ENCODE results near the gene RRAGC. TPM values are rescaled to one million over a fixed set of nuclear protein-coding genes. Genes with fewer than 3 reads are reported as not detected.

The RRAGC gene
- total and polyA plus RNA-seq, 2 experiments from 2014 or later = 3.7 to 13.7 TPM

GRCh38 chr1:38804062-38804886 lies 55.3 kb downstream of the RRAGC start:
- Histone ChIP-seq H3K36me3 (no peaks in the 10 kb centered on the region), H3K27me3 (peaks cover 56% of the 10 kb centered on the region), H3K4me3 (peak overlapping the region; percentile 41), H3K4me1 (ENCODE audit: low read depth) (no peaks in the 10 kb centered on the region), H3K9me3 (ENCODE audit: low read depth) (no peaks in the 10 kb centered on the region), H3K27ac (no peak overlapping the region)
- peak; percentile 5 to 53 for DNase-seq (ENCODE audit: low read depth in 1 of 2, low spot score in 1 of 2)
- no peak for TF ChIP-seq CTCF (IDR thresholded peaks at IDR 0.05; ENCODE audit: low read depth, low read length)

GRCh38 chr1:38803647-38804046 lies 55.9 kb downstream of the RRAGC start:
- no peak for TF ChIP-seq CTCF (IDR thresholded peaks at IDR 0.05; ENCODE audit: low read depth, low read length)
- Histone ChIP-seq H3K4me3 (peak overlapping the region; percentile 41), H3K36me3 (no peaks in the 10 kb centered on the region), H3K27me3 (peaks cover 54% of the 10 kb centered on the region), H3K9me3 (ENCODE audit: low read depth) (no peaks in the 10 kb centered on the region), H3K27ac (no peak overlapping the region), H3K4me1 (ENCODE audit: low read depth) (no peaks in the 10 kb centered on the region)
- peak in 1 of 2 donors; percentile 9 for DNase-seq (ENCODE audit: low read depth in 1 of 2, low spot score in 1 of 2)

GRCh38 chr1:38800720-38801671 lies 58.6 kb downstream of the RRAGC start:
- H3K4me1 ChIP-seq (ENCODE audit: low read depth) = no peaks in the 10 kb centered on the region
- H3K4me3 ChIP-seq = no peak overlapping the region
- TF ChIP-seq CTCF (IDR thresholded peaks at IDR 0.05; ENCODE audit: low read depth, low read length) = no peak
- no peak for DNase-seq (ENCODE audit: low read depth in 1 of 2, low spot score in 1 of 2)
- H3K27ac ChIP-seq = no peak overlapping the region
- no peaks in the 10 kb centered on the region for H3K36me3 ChIP-seq
- H3K27me3 ChIP-seq = peaks cover 38% of the 10 kb centered on the region
- H3K9me3 ChIP-seq (ENCODE audit: low read depth) = no peaks in the 10 kb centered on the region

GRCh38 chr1:38793299-38793698 lies 66.3 kb downstream of the RRAGC start:
- no peak overlapping the region for H3K4me3 ChIP-seq
- no peaks in the 10 kb centered on the region for H3K36me3 ChIP-seq
- no peak for DNase-seq (ENCODE audit: low read depth in 1 of 2, low spot score in 1 of 2)
- no peaks in the 10 kb centered on the region for H3K9me3 ChIP-seq (ENCODE audit: low read depth)
- no peak overlapping the region for H3K27ac ChIP-seq
- H3K27me3 ChIP-seq = no peaks in the 10 kb centered on the region
- no peak for TF ChIP-seq CTCF (IDR thresholded peaks at IDR 0.05; ENCODE audit: low read depth, low read length)
- H3K4me1 ChIP-seq (ENCODE audit: low read depth) = no peaks in the 10 kb centered on the region

GRCh38 chr1:38791892-38792291 lies 67.7 kb downstream of the RRAGC start:
- H3K9me3 ChIP-seq (ENCODE audit: low read depth) = no peaks in the 10 kb centered on the region
- no peak for DNase-seq (ENCODE audit: low read depth in 1 of 2, low spot score in 1 of 2)
- TF ChIP-seq CTCF (IDR thresholded peaks at IDR 0.05; ENCODE audit: low read depth, low read length) = no peak

More at GRCh38 chr1:38791892-38792291, 67.7 kb downstream of the RRAGC start:
- Histone ChIP-seq H3K36me3 (no peaks in the 10 kb centered on the region), H3K27ac (no peak overlapping the region), H3K4me3 (no peak overlapping the region), H3K27me3 (no peaks in the 10 kb centered on the region), H3K4me1 (ENCODE audit: low read depth) (no peaks in the 10 kb centered on the region)
